IPS-15b (cell line): ENCODE results near the gene S100A8.

Source experiments
- H3K27me3 ChIP-seq: one replicate; pipeline ENCODE4 v1.6.1; 2013; ENCODE audit warnings: low read length; ENCODE audit not compliant: control insufficient read depth, insufficient read depth
- H3K36me3 ChIP-seq: one replicate; pipeline ENCODE4 v1.6.1; 2013; ENCODE audit warnings: low read length; ENCODE audit not compliant: control insufficient read depth, insufficient read depth
- H3K4me1 ChIP-seq: one replicate; pipeline ENCODE4 v1.6.1; 2013; ENCODE audit warnings: mild to moderate bottlenecking, low read length; ENCODE audit not compliant: control insufficient read depth, insufficient read depth
- H3K4me3 ChIP-seq: one replicate; pipeline ENCODE4 v1.5.1; 2013; ENCODE audit warnings: low read depth, low read length
- H3K9ac ChIP-seq: one replicate; pipeline ENCODE4 v1.6.1; 2013; ENCODE audit warnings: low read depth, mild to moderate bottlenecking, low read length
- H3K9me3 ChIP-seq: one replicate; pipeline ENCODE4 v1.6.1; 2013; ENCODE audit warnings: mild to moderate bottlenecking, low read length; ENCODE audit not compliant: control insufficient read depth, insufficient read depth

S100A8 gene

DNA sequence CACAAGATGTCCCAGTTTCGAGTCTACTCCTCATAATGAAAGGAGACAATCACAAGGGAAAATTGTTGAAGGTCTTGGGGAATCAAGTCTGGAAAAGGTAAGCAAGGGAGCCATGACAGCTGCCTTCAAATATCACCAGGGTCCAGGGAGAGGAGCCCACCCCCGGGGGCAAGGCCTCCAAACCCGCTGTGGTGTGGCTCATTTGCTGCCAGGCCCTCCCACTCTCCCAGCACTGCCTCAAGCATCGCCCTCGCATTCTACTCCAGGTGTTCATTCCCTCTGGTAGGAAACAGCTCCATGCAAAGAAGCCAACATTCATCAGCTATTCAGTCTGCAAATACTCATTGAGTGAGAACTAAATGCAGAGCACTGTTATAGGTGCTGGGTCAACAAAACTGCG lies 24.6 kb downstream of the S100A8 start:
- Histone ChIP-seq H3K36me3 (no peaks in the 10 kb centered on the region), H3K4me3 (no peak overlapping the region), H3K27me3 (no peaks in the 10 kb centered on the region), H3K9me3 (no peaks in the 10 kb centered on the region), H3K4me1 (no peaks in the 10 kb centered on the region), H3K9ac (no peak overlapping the region)

DNA sequence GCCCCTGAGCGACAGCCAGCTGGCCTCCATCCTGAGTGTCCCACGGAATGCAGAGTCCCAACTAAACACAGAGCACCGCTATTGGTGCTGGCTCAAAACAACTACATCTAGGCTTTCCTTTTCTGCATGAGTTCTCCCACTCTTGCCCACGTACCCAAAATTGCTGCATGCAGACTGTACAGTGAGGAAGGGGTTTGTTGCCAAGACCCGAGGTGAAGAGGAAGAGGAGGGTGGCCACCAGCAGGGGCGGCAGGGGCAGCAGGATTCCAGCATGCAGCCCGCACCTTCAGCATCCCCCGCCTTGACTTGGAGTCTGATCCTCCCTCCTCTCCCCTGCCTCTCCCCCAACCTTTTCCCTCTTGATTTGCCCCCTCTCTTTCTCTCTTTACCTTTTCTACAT lies 25.2 kb downstream of the S100A8 start:
- Histone ChIP-seq H3K4me3 (no peak overlapping the region), H3K27me3 (no peaks in the 10 kb centered on the region)

DNA sequence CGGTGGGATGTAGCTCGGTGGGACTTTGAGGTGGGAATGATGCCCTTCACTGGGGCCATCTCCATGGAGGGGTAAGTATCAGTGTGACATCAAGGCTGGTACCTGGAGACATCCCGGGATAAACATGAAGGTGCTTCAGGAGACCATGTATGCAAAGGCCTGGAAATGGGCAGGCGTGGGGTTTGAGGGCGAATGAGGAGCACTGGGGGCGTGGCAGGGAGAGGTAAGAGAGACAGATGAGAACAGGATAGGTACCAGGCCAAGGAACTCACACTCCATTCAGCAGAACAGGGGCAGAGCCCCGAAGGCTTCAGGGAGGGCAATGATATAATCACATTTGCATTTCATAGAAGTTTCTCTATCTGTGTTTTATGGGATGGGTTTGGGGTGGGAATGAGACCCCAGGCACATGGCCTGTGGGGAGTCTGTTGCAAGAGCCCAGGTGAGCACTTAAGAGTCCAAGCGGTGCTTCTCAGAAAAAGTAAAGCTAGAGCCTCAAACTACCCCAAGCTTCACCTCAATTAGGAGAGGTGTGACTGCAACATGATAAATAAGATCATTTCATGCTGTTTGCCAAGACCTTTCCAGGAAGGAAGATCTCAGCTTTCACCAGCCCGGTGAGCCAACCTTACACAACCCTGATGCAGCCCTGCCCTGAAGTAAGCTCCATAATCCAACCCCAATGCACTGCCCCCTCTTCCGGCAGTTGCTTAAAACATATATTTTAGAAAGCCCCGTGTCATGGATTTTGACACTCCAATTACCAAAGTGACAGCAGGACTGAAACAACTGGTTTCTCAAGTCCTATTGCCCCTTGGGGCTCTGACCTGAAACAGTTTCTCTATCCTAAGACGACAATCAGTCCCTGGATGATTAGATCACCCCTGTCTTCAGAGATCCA lies 25.9 kb downstream of the S100A8 start:
- H3K9ac ChIP-seq, result no peak overlapping the region
- H3K4me3 ChIP-seq, result no peak overlapping the region
- no peaks in the 10 kb centered on the region for H3K36me3 ChIP-seq
- H3K4me1 ChIP-seq, result no peaks in the 10 kb centered on the region
- H3K9me3 ChIP-seq, result no peaks in the 10 kb centered on the region
- H3K27me3 ChIP-seq, result no peaks in the 10 kb centered on the region

More for the DNA sequence above, 25.2 kb downstream of the S100A8 start:
- Histone ChIP-seq H3K9me3 (no peaks in the 10 kb centered on the region), H3K9ac (no peak overlapping the region), H3K36me3 (no peaks in the 10 kb centered on the region), H3K4me1 (no peaks in the 10 kb centered on the region)

DNA sequence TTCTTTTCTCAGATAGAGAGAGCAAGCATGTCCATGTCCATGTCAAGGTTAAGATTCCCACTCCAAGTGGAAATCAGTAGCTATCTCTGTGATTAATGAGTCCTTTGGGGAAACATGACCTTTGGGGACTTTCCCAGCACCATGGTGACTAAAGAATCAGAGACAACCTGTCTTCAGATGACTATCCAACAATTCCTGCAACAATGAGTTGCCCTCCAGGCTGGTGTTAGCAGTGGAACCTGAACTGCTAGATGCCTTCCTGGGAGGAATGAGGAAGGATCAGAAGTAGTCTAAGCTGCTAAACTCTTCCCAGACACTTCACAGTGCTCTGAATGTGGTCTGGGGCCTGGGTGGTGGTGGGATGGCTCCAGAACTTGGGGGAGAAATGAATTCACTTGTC lies 26.7 kb downstream of the S100A8 start:
- Histone ChIP-seq H3K27me3 (no peaks in the 10 kb centered on the region), H3K9me3 (no peaks in the 10 kb centered on the region), H3K9ac (no peak overlapping the region), H3K4me3 (no peak overlapping the region), H3K4me1 (no peaks in the 10 kb centered on the region), H3K36me3 (no peaks in the 10 kb centered on the region)

DNA sequence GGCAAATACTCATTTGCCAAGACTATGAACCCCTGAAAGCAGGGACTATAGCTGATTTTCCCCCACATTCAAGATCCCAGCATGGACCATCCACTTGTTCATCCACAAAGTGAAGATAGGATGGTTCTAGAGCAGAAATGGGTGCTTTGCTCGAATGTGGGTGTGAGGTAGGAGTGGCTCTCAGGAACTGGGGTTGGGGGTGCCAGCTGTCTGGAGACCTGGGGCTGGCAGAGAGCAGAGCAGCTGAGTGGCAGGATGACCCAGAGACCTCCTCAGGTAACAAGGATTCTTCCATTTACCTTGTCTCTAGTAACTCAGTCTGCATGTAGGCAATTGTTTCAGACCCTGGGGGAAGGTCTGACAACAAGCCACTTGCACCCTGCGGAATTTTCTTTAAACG lies 27.2 kb downstream of the S100A8 start:
- no peak overlapping the region for H3K4me3 ChIP-seq
- H3K9me3 ChIP-seq, result no peaks in the 10 kb centered on the region
- no peaks in the 10 kb centered on the region for H3K4me1 ChIP-seq
- H3K36me3 ChIP-seq, result no peaks in the 10 kb centered on the region
- H3K9ac ChIP-seq, result no peak overlapping the region
- H3K27me3 ChIP-seq, result no peaks in the 10 kb centered on the region

GRCh38 chr1:153362187-153362775 lies 28.6 kb downstream of the S100A8 start:
- H3K4me3 ChIP-seq, result no peak overlapping the region
- H3K9me3 ChIP-seq, result no peaks in the 10 kb centered on the region
- H3K27me3 ChIP-seq, result no peaks in the 10 kb centered on the region
- no peaks in the 10 kb centered on the region for H3K4me1 ChIP-seq
- H3K36me3 ChIP-seq, result no peaks in the 10 kb centered on the region
- H3K9ac ChIP-seq, result no peak overlapping the region

- Histone ChIP-seq H3K9ac (no peak overlapping the region), H3K9me3 (no peaks in the 10 kb centered on the region), H3K27me3 (no peaks in the 10 kb centered on the region), H3K4me3 (no peak overlapping the region), H3K36me3 (no peaks in the 10 kb centered on the region), H3K4me1 (no peaks in the 10 kb centered on the region)
Observed at GRCh38 chr1:153361480-153362109, 29.3 kb downstream of the S100A8 start.

GRCh38 chr1:153360592-153361479 lies 30.0 kb downstream of the S100A8 start:
- no peaks in the 10 kb centered on the region for H3K9me3 ChIP-seq
- H3K4me3 ChIP-seq, result no peak overlapping the region
- no peaks in the 10 kb centered on the region for H3K27me3 ChIP-seq
- H3K36me3 ChIP-seq, result no peaks in the 10 kb centered on the region
- H3K4me1 ChIP-seq, result no peaks in the 10 kb centered on the region
- H3K9ac ChIP-seq, result no peak overlapping the region

DNA sequence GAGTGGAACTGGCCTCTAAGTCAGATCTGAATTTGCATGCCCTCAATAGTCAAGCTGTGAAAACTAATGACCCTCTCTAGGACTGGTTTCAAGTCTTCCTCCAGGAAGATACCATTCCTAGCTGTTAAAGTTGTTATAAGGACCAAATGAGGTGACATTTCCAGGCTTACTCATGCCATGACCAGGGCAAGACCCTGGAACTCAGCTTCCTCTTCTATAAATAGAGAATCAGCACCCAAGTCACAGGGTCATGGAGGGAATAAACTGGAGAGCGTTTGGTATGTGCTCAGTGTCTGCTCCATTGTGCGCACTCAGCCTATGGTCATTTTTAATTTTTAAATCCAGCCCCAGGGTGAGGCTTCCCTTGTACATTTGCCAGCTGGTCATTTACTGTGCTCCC lies 30.7 kb downstream of the S100A8 start:
- H3K9ac ChIP-seq, result no peak overlapping the region
- no peaks in the 10 kb centered on the region for H3K36me3 ChIP-seq
- H3K9me3 ChIP-seq, result no peaks in the 10 kb centered on the region
- no peaks in the 10 kb centered on the region for H3K27me3 ChIP-seq
- H3K4me3 ChIP-seq, result no peak overlapping the region
- H3K4me1 ChIP-seq, result no peaks in the 10 kb centered on the region

DNA sequence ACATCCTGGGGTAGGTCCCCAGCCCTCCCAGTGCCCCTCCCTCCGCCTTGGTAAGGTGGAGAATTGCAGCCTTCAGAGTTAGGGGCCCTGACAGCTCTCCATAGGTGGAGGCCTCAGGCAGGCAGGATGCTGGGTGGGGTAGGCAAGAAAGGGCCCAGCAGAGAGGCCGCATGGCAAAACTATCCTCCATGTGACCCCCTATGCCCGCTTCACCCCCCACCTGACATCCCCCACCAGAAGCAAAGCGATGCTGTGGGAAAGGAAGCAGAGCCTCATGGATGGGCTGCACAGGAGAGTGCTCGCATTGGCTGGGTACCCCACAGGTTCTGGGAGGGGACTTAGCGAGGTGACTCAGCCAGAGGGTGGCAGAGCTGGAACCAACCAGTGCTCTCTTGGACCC lies 31.6 kb downstream of the S100A8 start:
- Histone ChIP-seq H3K4me3 (no peak overlapping the region), H3K27me3 (no peaks in the 10 kb centered on the region), H3K9ac (no peak overlapping the region), H3K4me1 (no peaks in the 10 kb centered on the region), H3K36me3 (no peaks in the 10 kb centered on the region), H3K9me3 (no peaks in the 10 kb centered on the region)

DNA sequence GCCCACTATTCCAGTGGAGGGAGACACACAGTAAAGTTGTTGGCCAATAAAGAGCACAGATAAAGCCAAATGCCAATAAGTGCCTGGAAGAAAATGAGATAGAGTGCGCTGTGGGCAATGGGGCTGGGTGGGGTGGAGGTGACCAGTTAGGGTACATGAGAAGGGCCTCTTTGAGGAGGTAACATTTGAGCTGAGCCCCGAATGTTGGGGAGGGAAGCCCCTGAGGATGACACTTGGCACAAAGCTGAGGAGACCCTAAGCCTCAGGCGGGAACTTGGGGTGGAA lies 32.2 kb downstream of the S100A8 start:
- Histone ChIP-seq H3K9ac (no peak overlapping the region), H3K9me3 (no peaks in the 10 kb centered on the region), H3K4me3 (no peak overlapping the region), H3K36me3 (no peaks in the 10 kb centered on the region), H3K4me1 (no peaks in the 10 kb centered on the region), H3K27me3 (no peaks in the 10 kb centered on the region)
